ENCODE results near the gene ARHGAP32.

The ARHGAP32 gene

GRCh38 chr11:129211397-129211796, 19.3 kb upstream of the ARHGAP32 start:
- Histone ChIP-seq H3K4me1 (ENCODE audit: control insufficient read depth, low read length) (no peaks in the 10 kb centered on the region), H3K9me3 (ENCODE audit: control insufficient read depth, insufficient read depth, low read length) (no peaks in the 10 kb centered on the region)

DNA sequence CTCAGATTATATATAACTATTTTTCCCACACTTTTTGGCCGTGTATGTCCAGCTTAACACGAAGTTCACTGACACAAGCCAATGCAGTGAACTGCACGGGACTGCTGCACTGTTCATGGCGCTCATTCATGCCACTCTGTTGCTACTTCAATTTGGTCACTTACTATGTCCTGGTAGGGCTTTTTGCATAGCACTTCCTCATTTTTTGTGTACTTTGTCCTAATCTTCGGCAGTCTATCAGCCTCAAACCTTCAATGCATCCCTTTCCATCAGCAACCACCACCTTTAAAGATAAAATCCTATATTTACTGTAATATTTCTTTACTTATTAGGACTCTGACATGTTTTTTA, 18.7 kb upstream of the ARHGAP32 start:
- no peaks in the 10 kb centered on the region for H3K9me2 ChIP-seq (replicated peaks; ENCODE audit: control insufficient read depth, low read length)
- H3K4me1 ChIP-seq (ENCODE audit: control insufficient read depth, low read length), result no peaks in the 10 kb centered on the region
- H3K27me3 ChIP-seq (ENCODE audit: control insufficient read depth, low read length), result peaks cover 11% of the 10 kb centered on the region; the same call in 1 of the 2 replicates
- H3F3A ChIP-seq (ENCODE audit: control insufficient read depth, insufficient read depth), result no peaks in the 10 kb centered on the region
- H3K36me3 ChIP-seq (ENCODE audit: control insufficient read depth, low read length), result no peaks in the 10 kb centered on the region
- H3K4me2 ChIP-seq (ENCODE audit: low read length), result no peak overlapping the region
- H3K79me2 ChIP-seq (ENCODE audit: control insufficient read depth, low read length), result no peaks in the 10 kb centered on the region
- no peak for TF ChIP-seq CTCF (IDR thresholded peaks at IDR 0.05; ENCODE audit: low read depth, low read length, poor library complexity, severe bottlenecking)
- TF ChIP-seq EZH2phosphoT487 (IDR thresholded peaks at IDR 0.05; ENCODE audit: borderline replicate concordance, low read length), result no peak
- no peak overlapping the region for H3K4me3 ChIP-seq (ENCODE audit: low read length)
- no peaks in the 10 kb centered on the region for H3K9me3 ChIP-seq (ENCODE audit: control insufficient read depth, insufficient read depth, low read length)
- H4K20me1 ChIP-seq (ENCODE audit: control insufficient read depth, insufficient read depth, low read depth, low read length), result no peaks in the 10 kb centered on the region
- H3K27ac ChIP-seq (ENCODE audit: low read depth, low read length), result no peak overlapping the region

More at GRCh38 chr11:129211397-129211796, 19.3 kb upstream of the ARHGAP32 start:
- Histone ChIP-seq H3K27me3 (ENCODE audit: control insufficient read depth, low read length) (peaks cover 11% of the 10 kb centered on the region; the same call in 1 of the 2 replicates), H3K79me2 (ENCODE audit: control insufficient read depth, low read length) (no peaks in the 10 kb centered on the region), H4K20me1 (ENCODE audit: control insufficient read depth, insufficient read depth, low read depth, low read length) (no peaks in the 10 kb centered on the region), H3K9me2 (replicated peaks; ENCODE audit: control insufficient read depth, low read length) (no peaks in the 10 kb centered on the region), H3K4me2 (ENCODE audit: low read length) (no peak overlapping the region), H3K4me3 (ENCODE audit: low read length) (no peak overlapping the region), H3F3A (ENCODE audit: control insufficient read depth, insufficient read depth) (no peaks in the 10 kb centered on the region), H3K36me3 (ENCODE audit: control insufficient read depth, low read length) (no peaks in the 10 kb centered on the region), H3K27ac (ENCODE audit: low read depth, low read length) (no peak overlapping the region)
- TF ChIP-seq EZH2phosphoT487 (IDR thresholded peaks at IDR 0.05; ENCODE audit: borderline replicate concordance, low read length), result no peak
- no peak for TF ChIP-seq CTCF (IDR thresholded peaks at IDR 0.05; ENCODE audit: low read depth, low read length, poor library complexity, severe bottlenecking)

DNA sequence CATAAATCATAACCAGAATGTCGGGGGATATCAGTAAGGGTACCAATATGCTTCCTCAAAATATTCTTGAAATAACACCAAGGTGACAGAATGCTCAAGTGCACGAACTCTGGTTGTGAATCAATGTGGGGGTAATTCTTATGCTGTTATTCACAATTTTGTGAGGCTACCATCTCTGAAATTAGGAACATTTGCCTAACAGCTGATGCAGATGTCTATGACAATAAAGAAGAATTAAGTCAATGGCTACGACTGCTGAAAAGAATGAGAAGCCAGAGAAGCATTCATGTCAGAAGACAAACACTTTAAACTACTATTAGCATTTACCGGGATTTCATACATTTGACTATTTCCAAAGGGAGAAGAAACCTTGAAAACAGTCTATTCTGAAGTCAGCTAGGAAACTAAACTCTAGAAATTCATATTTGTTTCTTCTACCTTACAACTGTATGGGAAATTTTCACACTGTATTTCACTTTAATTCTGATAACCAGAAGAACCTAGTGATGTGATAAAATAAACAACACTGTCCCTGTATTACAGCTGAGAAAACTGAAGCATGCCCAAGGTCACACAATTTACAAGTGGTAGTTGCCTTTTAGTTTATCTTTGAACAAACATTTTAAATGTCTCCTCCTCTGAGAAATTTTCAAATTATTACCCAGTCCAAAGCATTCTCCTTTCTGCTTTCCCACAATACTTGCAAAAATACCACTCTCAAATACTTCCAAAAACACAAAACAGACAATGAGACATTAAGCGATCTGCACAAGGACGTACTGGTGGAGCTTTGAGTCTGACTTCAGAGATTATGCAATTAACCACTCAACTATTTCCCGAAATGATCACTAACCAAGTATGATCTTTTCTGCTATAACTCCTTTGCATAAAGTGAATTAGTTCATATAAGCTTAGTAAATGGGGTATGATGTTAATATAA, 18.0 kb upstream of the ARHGAP32 start:
- Histone ChIP-seq H3K79me2 (ENCODE audit: control insufficient read depth, low read length) (no peaks in the 10 kb centered on the region), H3K9me3 (ENCODE audit: control insufficient read depth, insufficient read depth, low read length) (no peaks in the 10 kb centered on the region), H3K4me3 (ENCODE audit: low read length) (no peak overlapping the region), H4K20me1 (ENCODE audit: control insufficient read depth, insufficient read depth, low read depth, low read length) (no peaks in the 10 kb centered on the region), H3K27me3 (ENCODE audit: control insufficient read depth, low read length) (peaks cover 11% of the 10 kb centered on the region; the same call in 1 of the 2 replicates), H3K27ac (ENCODE audit: low read depth, low read length) (no peak overlapping the region), H3K4me1 (ENCODE audit: control insufficient read depth, low read length) (no peaks in the 10 kb centered on the region), H3K36me3 (ENCODE audit: control insufficient read depth, low read length) (no peaks in the 10 kb centered on the region), H3F3A (ENCODE audit: control insufficient read depth, insufficient read depth) (no peaks in the 10 kb centered on the region), H3K4me2 (ENCODE audit: low read length) (no peak overlapping the region), H3K9me2 (replicated peaks; ENCODE audit: control insufficient read depth, low read length) (no peaks in the 10 kb centered on the region)
- no peak for TF ChIP-seq CTCF (IDR thresholded peaks at IDR 0.05; ENCODE audit: low read depth, low read length, poor library complexity, severe bottlenecking)
- TF ChIP-seq EZH2phosphoT487 (IDR thresholded peaks at IDR 0.05; ENCODE audit: borderline replicate concordance, low read length), result no peak

Measured in DOHH2 (cell line).